ENCODE measurements around the gene RABGAP1L.
"Not testable (repeated sequence)": the region's sequence is repeated elsewhere in the genome, so short reads cannot be mapped to it uniquely, and the experiment has no call there.

Gene RABGAP1L

GRCh38 chr1:174880171-174880570 lies 720.9 kb downstream of the RABGAP1L start:
- Mint-ChIP-seq H3K4me3 (no peak overlapping the region), H3K27me3 (no peaks in the 10 kb centered on the region), H3K4me1 (peaks cover 8% of the 10 kb centered on the region), H3K9me3 (no peaks in the 10 kb centered on the region), H3K27ac (no peak overlapping the region)
- no peak for ATAC-seq
- DNase-seq: no peak

GRCh38 chr1:174883409-174883808 lies 724.1 kb downstream of the RABGAP1L start:
- ATAC-seq (no peak), DNase-seq (no peak)
- Mint-ChIP-seq H3K4me3 (no peak overlapping the region), H3K27me3 (no peaks in the 10 kb centered on the region), H3K27ac (no peak overlapping the region), H3K4me1 (no peaks in the 10 kb centered on the region), H3K9me3 (no peaks in the 10 kb centered on the region)

- Mint-ChIP-seq H3K27ac (no peak overlapping the region), H3K27me3 (no peaks in the 10 kb centered on the region), H3K9me3 (no peaks in the 10 kb centered on the region), H3K4me1 (no peaks in the 10 kb centered on the region), H3K4me3 (no peak overlapping the region)
- ATAC-seq: no peak
- no peak for DNase-seq
Measured at GRCh38 chr1:174884038-174884437, 724.7 kb downstream of the RABGAP1L start.

- no peak overlapping the region for H3K4me3 Mint-ChIP-seq
- DNase-seq (no peak), ATAC-seq (no peak)
- no peak overlapping the region for H3K27ac Mint-ChIP-seq
- no peaks in the 10 kb centered on the region for H3K9me3 Mint-ChIP-seq
- H3K4me1 Mint-ChIP-seq: no peaks in the 10 kb centered on the region
- H3K27me3 Mint-ChIP-seq: no peaks in the 10 kb centered on the region
Measured at GRCh38 chr1:174884566-174884965, 725.2 kb downstream of the RABGAP1L start.

- Mint-ChIP-seq H3K27ac (peak overlapping the region; percentile 16 to 74), H3K4me3 (no peak overlapping the region), H3K9me3 (no peaks in the 10 kb centered on the region), H3K27me3 (no peaks in the 10 kb centered on the region), H3K4me1 (peaks cover 8% of the 10 kb centered on the region)
- no peak for DNase-seq
- ATAC-seq: no peak
Measured at GRCh38 chr1:174890024-174890423, 730.7 kb downstream of the RABGAP1L start.

GRCh38 chr1:174892016-174892415 lies 732.7 kb downstream of the RABGAP1L start:
- peaks cover 8% of the 10 kb centered on the region for H3K4me1 Mint-ChIP-seq
- no peak for DNase-seq
- H3K27ac Mint-ChIP-seq: no peak overlapping the region
- H3K27me3 Mint-ChIP-seq: no peaks in the 10 kb centered on the region
- H3K9me3 Mint-ChIP-seq: no peaks in the 10 kb centered on the region
- ATAC-seq: no peak
- no peak overlapping the region for H3K4me3 Mint-ChIP-seq

GRCh38 chr1:174894117-174894762 lies 734.9 kb downstream of the RABGAP1L start:
- Mint-ChIP-seq H3K9me3 (peaks cover 5 to 7% of the 10 kb centered on the region in 2 donors), H3K27ac (peak overlapping the region in 1 of 2 donors; percentile 76), H3K27me3 (no peaks in the 10 kb centered on the region), H3K4me3 (no peak overlapping the region), H3K4me1 (peaks cover 8% of the 10 kb centered on the region)
- DNase-seq: no peak
- no peak for ATAC-seq

- DNase-seq, H3K27ac Mint-ChIP-seq, H3K4me3 Mint-ChIP-seq, ATAC-seq, H3K27me3 Mint-ChIP-seq, H3K4me1 Mint-ChIP-seq: not testable (repeated sequence)
- peaks cover 9 to 21% of the 10 kb centered on the region in 2 donors for H3K9me3 Mint-ChIP-seq
Measured at GRCh38 chr1:174895610-174896009, 736.3 kb downstream of the RABGAP1L start.

- H3K4me3 Mint-ChIP-seq: no peak overlapping the region
- no peaks in the 10 kb centered on the region for H3K27me3 Mint-ChIP-seq
- peaks cover 8% of the 10 kb centered on the region for H3K4me1 Mint-ChIP-seq
- ATAC-seq (no peak), DNase-seq (no peak)
- H3K27ac Mint-ChIP-seq: no peak overlapping the region
- peaks cover 20 to 34% of the 10 kb centered on the region in 2 donors for H3K9me3 Mint-ChIP-seq
Measured at GRCh38 chr1:174898102-174898797, 738.9 kb downstream of the RABGAP1L start.

GRCh38 chr1:174900317-174900716 lies 741.0 kb downstream of the RABGAP1L start:
- ATAC-seq (no peak), DNase-seq (no peak)
- Mint-ChIP-seq H3K4me3 (no peak overlapping the region), H3K27me3 (no peaks in the 10 kb centered on the region), H3K9me3 (peaks cover 27 to 34% of the 10 kb centered on the region in 2 donors), H3K27ac (no peak overlapping the region), H3K4me1 (no peaks in the 10 kb centered on the region)

- H3K9me3 Mint-ChIP-seq: peaks cover 27 to 34% of the 10 kb centered on the region in 2 donors
- DNase-seq (no peak), ATAC-seq (no peak)
- no peak overlapping the region for H3K4me3 Mint-ChIP-seq
- no peaks in the 10 kb centered on the region for H3K4me1 Mint-ChIP-seq
- H3K27ac Mint-ChIP-seq: no peak overlapping the region
- no peaks in the 10 kb centered on the region for H3K27me3 Mint-ChIP-seq
Measured at GRCh38 chr1:174902531-174903099, 743.3 kb downstream of the RABGAP1L start.

- Mint-ChIP-seq H3K4me1 (peaks cover 30% of the 10 kb centered on the region), H3K27me3 (no peaks in the 10 kb centered on the region), H3K9me3 (peaks cover 0 to 6% of the 10 kb centered on the region in 2 donors), H3K27ac (peak overlapping the region in 1 of 2 donors; percentile 20), H3K4me3 (no peak overlapping the region)
- DNase-seq: no peak
- no peak for ATAC-seq
Measured at GRCh38 chr1:174911606-174912005, 752.3 kb downstream of the RABGAP1L start.

- H3K9me3 Mint-ChIP-seq: peaks cover 0 to 6% of the 10 kb centered on the region in 2 donors
- peak overlapping the region; percentile 75 to 87 for H3K27ac Mint-ChIP-seq
- peak overlapping the region in 1 of 2 donors; percentile 26 for H3K4me3 Mint-ChIP-seq
- DNase-seq: peak; percentile 18 to 49
- H3K4me1 Mint-ChIP-seq: peaks cover 30% of the 10 kb centered on the region
- ATAC-seq: peak; percentile 93
- H3K27me3 Mint-ChIP-seq: no peaks in the 10 kb centered on the region
Measured at GRCh38 chr1:174912264-174912663, 752.9 kb downstream of the RABGAP1L start.

- Mint-ChIP-seq H3K4me1 (peaks cover 24% of the 10 kb centered on the region), H3K27me3 (no peaks in the 10 kb centered on the region), H3K27ac (peak overlapping the region; percentile 40 to 87), H3K9me3 (no peaks in the 10 kb centered on the region), H3K4me3 (no peak overlapping the region)
- DNase-seq: no peak
- ATAC-seq: no peak
Measured at GRCh38 chr1:174913225-174913903, 754.0 kb downstream of the RABGAP1L start.

- ATAC-seq (no peak), DNase-seq (no peak)
- no peak overlapping the region for H3K27ac Mint-ChIP-seq
- H3K27me3 Mint-ChIP-seq: no peaks in the 10 kb centered on the region
- no peak overlapping the region for H3K4me3 Mint-ChIP-seq
- peaks cover 1 to 3% of the 10 kb centered on the region in 2 donors for H3K9me3 Mint-ChIP-seq
- peaks cover 15% of the 10 kb centered on the region for H3K4me1 Mint-ChIP-seq
Measured at GRCh38 chr1:174914991-174915390, 755.7 kb downstream of the RABGAP1L start.

- no peak overlapping the region for H3K4me3 Mint-ChIP-seq
- peaks cover 7 to 8% of the 10 kb centered on the region in 2 donors for H3K9me3 Mint-ChIP-seq
- DNase-seq (no peak), ATAC-seq (no peak)
- no peaks in the 10 kb centered on the region for H3K27me3 Mint-ChIP-seq
- H3K27ac Mint-ChIP-seq: no peak overlapping the region
- peaks cover 11% of the 10 kb centered on the region for H3K4me1 Mint-ChIP-seq
Measured at GRCh38 chr1:174916846-174917245, 757.5 kb downstream of the RABGAP1L start.

Measured in stimulated activated naive CD8-positive, alpha-beta T cell treated with anti-CD3 and anti-CD28 coated beads, Interleukin-15, amount 100 ng/mL, for 72 hours (primary cell).